OCI-LY3 (cell line): ENCODE results near the gene NOG.

Experiments used
- EZH2phosphoT487 ChIP-seq: fragments of 200-600 bp; shearing (Covaris generic); IDR thresholded peaks from 2 replicates; pipeline ENCODE4 v1.6.1; 2018; ENCODE audit warnings: antibody characterized with exemption, mixed run types, low read depth
- TF ChIP-seq, protein P1 (sequence below): fragments of 200-600, 300-600 bp; sonication (generic); IDR thresholded peaks from 2 replicates; pipeline ENCODE4 v1.5.1; 2014; ENCODE audit warnings: antibody characterized with exemption, low read length, low read depth

DNA sequence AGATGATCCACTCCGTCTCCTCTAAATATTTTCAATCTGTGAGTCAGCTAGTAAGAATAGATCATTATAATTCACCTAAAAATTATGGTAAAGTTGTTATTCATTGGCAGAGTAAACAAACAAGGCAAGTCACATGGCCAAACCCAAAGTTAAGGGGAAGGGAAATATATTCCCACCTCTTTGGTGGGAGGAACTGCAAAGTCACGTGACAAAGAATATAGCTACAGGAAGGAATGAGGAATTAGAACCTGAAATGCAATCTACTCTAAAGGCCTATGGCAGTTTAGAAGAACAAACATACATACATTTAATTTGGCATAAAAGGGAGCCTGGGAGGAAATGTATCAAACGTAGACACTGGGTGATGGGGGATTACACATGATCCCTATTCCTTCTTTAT is 48.9 kb downstream of the NOG start:
- TF ChIP-seq, protein P1, sequence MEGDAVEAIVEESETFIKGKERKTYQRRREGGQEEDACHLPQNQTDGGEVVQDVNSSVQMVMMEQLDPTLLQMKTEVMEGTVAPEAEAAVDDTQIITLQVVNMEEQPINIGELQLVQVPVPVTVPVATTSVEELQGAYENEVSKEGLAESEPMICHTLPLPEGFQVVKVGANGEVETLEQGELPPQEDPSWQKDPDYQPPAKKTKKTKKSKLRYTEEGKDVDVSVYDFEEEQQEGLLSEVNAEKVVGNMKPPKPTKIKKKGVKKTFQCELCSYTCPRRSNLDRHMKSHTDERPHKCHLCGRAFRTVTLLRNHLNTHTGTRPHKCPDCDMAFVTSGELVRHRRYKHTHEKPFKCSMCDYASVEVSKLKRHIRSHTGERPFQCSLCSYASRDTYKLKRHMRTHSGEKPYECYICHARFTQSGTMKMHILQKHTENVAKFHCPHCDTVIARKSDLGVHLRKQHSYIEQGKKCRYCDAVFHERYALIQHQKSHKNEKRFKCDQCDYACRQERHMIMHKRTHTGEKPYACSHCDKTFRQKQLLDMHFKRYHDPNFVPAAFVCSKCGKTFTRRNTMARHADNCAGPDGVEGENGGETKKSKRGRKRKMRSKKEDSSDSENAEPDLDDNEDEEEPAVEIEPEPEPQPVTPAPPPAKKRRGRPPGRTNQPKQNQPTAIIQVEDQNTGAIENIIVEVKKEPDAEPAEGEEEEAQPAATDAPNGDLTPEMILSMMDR = no peak
- no peak for TF ChIP-seq EZH2phosphoT487
